Endothelial cell of umbilical vein (primary cell): ENCODE data around the gene FSTL4.

ENCODE experiments used
- CTCF ChIP-seq, 2 donors: IDR thresholded peaks; 1 replicate in 1 of 2; 2 replicates in 1 of 2; pipeline ENCODE4 v1.5.1; 2011; ENCODE audit warnings: low read length in 2 of 2, mild to moderate bottlenecking in 2 of 2, moderate library complexity in 2 of 2, control low read depth in 1 of 2, inconsistent platforms in 1 of 2, low read depth in 1 of 2; ENCODE audit not compliant: insufficient read depth in 1 of 2; ENCODE audit errors: extremely low read depth in 1 of 2
- EZH2 ChIP-seq: IDR thresholded peaks from 2 replicates; pipeline ENCODE4 v1.6.1; 2012; ENCODE audit warnings: borderline replicate concordance, low read depth, mild to moderate bottlenecking, moderate library complexity, low read length, inconsistent platforms; ENCODE audit not compliant: severe bottlenecking
- JUN ChIP-seq: IDR thresholded peaks from 2 replicates; pipeline ENCODE4 v1.6.1; 2011; ENCODE audit warnings: borderline replicate concordance, low read depth; ENCODE audit not compliant: insufficient read length, insufficient read depth
- MYC ChIP-seq: IDR thresholded peaks from one replicate; pipeline ENCODE4 v1.6.1; 2011; ENCODE audit warnings: mild to moderate bottlenecking, low read depth, low read length
- POLR2A ChIP-seq: IDR thresholded peaks from 2 replicates; pipeline ENCODE4 v1.6.1; 2012; ENCODE audit warnings: low read depth, mild to moderate bottlenecking, control low read depth, low read length

GRCh38 chr5:133432956-133433532 is 179.3 kb downstream of the FSTL4 start:
- TF ChIP-seq CTCF (IDR thresholded peaks at IDR 0.05; ENCODE audit: extremely low read depth in 1 of 2, insufficient read depth in 1 of 2, low read depth in 1 of 2, low read length in 2 of 2) (no peak), POLR2A (no peak), EZH2 (no peak), JUN (no peak), MYC (no peak)
